ENCODE data around the gene RELN.
"Not testable (repeated sequence)": the region's sequence is repeated elsewhere in the genome, so short reads cannot be mapped to it uniquely, and the experiment has no call there.

The RELN gene

DNA sequence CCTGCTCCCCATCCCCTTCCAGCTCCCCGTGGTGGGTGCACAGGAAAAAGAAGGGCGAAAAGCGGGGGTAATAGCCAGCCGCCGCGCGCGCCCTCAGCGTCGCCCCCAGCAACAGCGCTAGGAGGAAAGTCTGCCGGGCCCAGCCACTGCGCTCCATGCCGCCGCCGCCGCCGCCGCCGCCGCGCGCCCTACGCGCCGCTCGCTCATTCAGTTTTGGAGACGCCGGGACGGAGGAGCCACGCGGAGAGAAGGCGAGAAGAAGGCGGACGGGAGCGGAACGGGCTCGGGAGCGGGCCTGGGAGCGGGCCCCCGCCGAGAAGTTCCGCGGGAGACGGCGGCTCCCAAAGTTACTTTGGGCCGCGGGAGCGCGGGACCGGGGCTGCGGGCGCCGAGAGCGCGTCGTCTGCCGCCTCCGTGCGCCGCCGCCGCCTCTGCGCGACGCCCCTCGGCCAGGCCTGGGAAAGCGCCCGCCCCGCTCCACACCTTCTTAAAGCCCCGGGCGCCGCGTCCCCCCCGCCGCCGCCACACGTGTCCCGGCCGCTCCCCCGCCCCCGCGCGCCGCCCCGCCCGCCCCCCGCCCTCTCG, at the start of gene RELN:
Gene RELN, minus strand, starts transcription at position 459 of the 585 bp plus-strand sequence. Its CDS starts 302 bp downstream, at position 157.
- no peak for DNase-seq (ENCODE audit: low read depth in 2 of 2)

- no peak for DNase-seq (ENCODE audit: low read depth in 2 of 2)
Observed at GRCh38 chr7:104038136-104038535, 48.7 kb upstream of the RELN start.

DNA sequence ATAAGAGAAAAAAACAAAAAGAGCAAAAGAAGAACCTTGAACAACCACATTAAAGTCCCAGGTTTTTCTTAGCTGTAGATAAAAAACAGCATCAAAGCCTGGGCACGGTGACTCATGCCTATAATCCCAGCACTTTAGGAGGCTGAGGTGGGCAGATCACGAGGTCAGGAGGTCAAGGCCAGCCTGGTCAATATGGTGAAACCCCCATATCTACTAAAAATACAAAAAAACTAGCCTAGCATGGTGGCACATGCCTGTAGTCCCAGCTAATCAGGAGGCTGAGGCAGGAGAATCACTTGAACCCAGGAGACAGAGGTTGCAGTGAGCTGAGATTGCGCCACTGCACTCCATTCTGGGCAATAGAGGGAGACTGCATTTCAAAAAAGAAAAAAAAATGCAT, 47.4 kb upstream of the RELN start:
- DNase-seq (ENCODE audit: low read depth in 2 of 2) = not testable (repeated sequence)

DNA sequence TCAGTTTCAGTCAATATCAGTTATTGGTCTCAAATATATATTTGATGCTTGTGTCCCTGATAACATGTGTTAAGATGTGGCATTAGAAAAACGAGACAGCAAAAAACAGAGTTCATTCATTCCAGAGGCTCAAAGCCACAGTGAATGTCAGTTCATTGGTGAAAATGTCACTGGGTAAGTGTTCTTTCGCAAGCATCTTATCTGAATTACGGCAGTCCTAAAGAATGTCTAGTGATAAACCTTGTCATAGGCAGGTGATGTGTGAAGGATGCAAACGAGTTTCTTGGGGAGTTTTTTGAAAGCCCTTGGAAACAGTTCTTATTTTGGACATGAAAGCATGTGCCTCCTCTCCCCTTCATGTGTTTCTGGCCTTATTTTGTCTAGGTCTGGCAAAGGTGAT, 45.9 kb upstream of the RELN start:
- DNase-seq (ENCODE audit: low read depth in 2 of 2) = no peak

- DNase-seq (ENCODE audit: low read depth in 2 of 2) = no peak
Observed at GRCh38 chr7:104034679-104035078, 45.2 kb upstream of the RELN start.

DNA sequence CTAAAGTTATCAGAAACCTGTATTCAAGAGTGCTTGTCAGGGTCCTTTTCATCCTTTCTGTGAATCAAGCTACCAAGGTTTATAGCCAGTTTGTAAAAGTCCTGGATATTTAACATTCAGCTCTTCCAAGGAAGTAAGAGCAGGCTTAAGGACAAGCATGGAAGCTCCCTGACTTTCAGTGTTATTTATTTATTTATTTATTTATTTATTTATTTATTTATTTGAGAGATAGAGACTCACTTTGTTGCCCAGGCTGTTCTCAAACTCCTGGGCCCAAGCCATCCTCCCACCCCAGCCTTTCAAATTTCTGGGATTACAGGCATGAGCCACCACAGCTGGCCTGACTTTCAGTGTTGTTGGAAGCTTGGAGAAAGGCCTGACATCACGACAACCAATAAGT, 44.4 kb upstream of the RELN start:
- DNase-seq (ENCODE audit: low read depth in 2 of 2) = no peak

GRCh38 chr7:104032486-104032885, 43.0 kb upstream of the RELN start:
- DNase-seq (ENCODE audit: low read depth in 2 of 2) = no peak

- no peak for DNase-seq (ENCODE audit: low read depth in 2 of 2)
Observed at GRCh38 chr7:104029765-104030164, 40.3 kb upstream of the RELN start.

GRCh38 chr7:104024632-104025031, 35.2 kb upstream of the RELN start:
- no peak for DNase-seq (ENCODE audit: low read depth in 2 of 2)

DNA sequence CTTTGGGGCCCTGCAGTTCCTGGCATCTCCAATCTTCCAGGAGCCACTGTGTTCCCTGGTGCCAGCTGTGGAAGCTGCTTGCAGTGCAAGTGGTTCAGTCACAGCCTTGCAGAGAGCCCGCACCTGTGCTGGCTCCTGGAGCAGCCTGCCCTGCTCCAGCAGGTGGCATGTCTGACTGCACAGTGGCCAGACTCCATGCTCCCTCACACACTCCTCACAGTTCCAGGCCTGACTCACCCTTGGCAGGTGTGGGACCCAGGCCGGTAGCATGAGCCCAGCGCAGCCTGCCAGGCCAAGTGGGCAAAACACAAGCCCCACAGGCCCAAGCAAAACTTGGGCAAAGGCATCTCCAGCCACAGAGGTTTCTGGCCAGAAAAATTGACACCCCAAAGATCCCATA, 33.6 kb upstream of the RELN start:
- DNase-seq (ENCODE audit: low read depth in 2 of 2) = no peak

DNA sequence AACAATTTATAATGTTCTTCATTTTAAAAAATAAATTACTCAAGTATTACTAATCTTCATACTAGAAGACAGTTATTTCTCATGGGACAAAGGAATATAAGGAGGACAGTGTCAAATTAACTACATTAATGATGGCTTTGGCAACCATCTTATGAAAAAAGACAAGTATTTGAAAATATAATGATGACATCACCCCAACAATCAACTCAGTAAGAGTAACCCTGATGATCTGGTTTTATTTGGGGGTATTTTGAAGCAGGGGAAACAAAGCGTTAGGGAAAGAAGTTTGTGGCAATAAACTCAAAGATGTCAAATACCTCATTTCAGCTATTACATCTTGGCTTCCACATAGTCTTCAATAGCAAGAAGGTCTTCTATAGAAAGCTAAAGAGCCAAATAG, 29.0 kb upstream of the RELN start:
- DNase-seq (ENCODE audit: low read depth in 2 of 2) = no peak

DNA sequence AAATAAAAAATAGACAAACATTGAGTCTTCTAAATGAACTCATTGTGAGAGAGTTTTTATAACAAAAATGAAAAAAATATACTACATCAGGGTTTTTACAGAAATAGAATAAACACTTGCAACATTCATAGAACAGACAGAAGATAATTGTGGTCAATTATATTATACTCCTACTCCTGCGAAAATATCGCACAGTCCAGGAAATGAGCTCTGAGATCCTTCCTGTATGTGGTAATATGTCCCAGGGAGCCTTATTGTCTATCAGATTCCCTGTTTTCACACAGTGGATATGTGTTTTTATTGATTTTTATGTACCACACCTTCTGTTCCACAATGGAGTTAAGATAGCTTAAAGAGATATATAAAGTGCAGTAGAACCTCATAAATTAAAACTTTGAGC, 27.5 kb upstream of the RELN start:
- DNase-seq (ENCODE audit: low read depth in 2 of 2) = no peak

- no peak for DNase-seq (ENCODE audit: low read depth in 2 of 2)
Observed at GRCh38 chr7:104012835-104013234, 23.4 kb upstream of the RELN start.

DNA sequence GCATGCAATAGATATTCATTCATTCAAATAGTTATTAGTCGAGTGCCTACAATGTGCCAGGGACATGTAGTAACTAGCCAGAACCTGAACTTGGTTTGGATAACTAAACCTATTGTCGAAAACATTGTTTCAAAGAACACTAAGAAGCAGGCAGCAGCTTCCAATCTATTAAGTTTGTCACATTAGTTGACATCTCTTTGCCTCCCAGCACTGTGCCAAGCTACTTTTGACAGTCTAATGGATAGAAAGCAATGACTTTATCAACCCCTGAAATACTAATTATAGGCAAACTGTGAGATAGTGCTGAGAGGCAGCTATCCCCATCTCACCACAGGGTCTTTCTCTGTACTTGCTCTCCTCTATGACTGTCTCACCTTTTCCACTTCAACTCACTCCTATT, 22.4 kb upstream of the RELN start:
- no peak for DNase-seq (ENCODE audit: low read depth in 2 of 2)

- no peak for DNase-seq (ENCODE audit: low read depth in 2 of 2)
Observed at GRCh38 chr7:104010052-104010909, 20.8 kb upstream of the RELN start.

DNA sequence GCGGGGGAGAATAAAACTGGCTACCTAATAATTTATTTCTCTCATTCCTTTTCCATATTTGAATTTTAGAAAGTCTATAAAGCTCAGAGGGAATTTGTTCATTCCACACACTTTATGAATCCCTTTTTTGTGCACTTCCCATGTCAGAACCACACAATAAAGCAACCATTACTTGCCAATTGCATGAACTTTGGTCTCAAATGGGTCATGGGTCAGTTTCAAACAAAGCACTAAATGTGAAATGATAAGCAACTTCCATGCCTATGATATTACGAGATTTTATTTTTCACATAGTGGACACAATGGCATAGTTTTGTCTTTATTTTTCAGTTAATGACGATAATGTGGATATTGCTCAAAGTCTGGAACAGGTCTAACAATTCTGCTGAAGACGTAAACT, 18.6 kb upstream of the RELN start:
- DNase-seq (ENCODE audit: low read depth in 2 of 2) = no peak

DNA sequence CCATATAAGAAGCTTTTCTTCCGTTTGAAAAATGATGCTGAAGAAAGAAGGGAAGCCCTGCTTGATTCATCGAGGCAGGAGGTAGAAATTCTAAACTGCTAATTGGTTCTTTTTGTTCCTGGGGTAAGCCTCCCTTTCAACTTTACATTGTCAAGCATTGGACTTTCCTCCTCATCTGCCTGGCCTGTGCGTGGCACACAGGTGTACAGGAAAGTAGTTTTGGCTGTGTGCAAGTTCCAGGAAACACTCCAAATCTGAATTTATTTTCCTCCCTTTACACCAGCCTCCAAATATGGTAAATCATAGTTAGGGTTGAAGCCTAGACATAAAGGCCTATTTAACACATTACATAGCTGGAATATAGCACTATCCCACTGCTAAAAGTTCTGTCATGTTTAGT, 18.2 kb upstream of the RELN start:
- no peak for DNase-seq (ENCODE audit: low read depth in 2 of 2)

GRCh38 chr7:104005197-104005596, 15.7 kb upstream of the RELN start:
- no peak for DNase-seq (ENCODE audit: low read depth in 2 of 2)

GRCh38 chr7:103996639-103997038, 7.2 kb upstream of the RELN start:
- no peak for DNase-seq (ENCODE audit: low read depth in 2 of 2)

DNA sequence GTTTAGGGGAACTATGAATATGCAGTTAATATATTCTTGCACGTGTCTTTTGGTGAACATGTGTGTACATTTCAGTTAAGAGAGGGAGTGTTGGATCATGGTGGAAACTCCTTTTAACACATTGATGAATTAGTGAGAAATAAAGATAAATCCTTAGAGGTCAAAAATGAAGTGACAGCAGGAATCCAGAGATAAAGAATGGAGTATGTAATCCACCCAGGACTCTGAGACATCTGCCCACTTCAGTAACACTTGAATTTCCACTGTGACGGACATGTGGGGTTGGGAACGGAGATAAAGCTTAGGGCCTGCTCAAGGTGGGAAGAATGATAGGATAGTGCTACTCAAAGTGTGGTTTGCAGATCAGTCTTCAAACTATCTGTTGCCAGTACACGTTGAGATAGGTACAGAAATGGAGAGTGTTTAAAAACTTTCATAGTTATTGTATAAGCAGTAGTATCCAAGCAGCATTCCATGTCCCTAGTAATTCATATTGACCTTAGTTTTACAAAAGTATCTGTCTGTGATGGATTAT, 6.6 kb upstream of the RELN start:
- DNase-seq (ENCODE audit: low read depth in 2 of 2) = no peak

DNA sequence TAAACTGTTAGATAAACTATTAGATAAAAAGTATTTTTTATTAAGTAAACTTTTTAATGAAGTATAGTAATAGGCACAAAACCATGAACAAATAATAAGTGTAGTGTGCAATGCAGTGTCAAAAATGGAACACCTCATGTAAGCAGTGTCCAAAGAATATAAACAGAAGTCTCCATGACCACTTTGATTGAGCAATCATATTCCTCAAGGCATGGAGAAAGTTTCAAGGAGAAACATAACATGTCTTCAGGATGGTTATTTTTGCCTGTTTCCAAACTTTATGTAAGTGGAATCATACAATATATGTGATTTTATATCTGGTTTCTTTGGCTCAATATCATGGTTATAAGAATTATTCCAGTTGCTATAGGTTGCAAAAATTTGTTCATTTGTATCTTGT, 6.1 kb upstream of the RELN start:
- DNase-seq (ENCODE audit: low read depth in 2 of 2) = no peak

DNA sequence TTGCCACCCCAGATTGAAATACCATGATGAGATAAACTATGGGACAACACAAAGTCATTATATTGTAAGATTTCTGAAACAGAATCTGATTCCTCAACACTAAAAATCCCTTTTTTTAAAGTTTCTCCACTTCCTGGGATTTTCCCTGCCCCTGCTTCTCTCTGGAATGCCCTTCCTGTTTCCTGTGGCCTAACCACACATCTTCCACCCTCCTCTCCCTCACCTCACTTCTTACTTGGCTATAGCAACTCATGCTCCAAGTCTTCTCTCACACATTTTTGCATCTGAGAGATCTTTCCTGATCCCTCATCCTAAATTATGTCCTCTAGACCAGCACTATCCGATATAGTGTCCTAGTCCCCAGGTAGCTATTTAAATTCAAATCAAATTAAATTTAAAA, 4.1 kb upstream of the RELN start:
- no peak for DNase-seq (ENCODE audit: low read depth in 2 of 2)

DNA sequence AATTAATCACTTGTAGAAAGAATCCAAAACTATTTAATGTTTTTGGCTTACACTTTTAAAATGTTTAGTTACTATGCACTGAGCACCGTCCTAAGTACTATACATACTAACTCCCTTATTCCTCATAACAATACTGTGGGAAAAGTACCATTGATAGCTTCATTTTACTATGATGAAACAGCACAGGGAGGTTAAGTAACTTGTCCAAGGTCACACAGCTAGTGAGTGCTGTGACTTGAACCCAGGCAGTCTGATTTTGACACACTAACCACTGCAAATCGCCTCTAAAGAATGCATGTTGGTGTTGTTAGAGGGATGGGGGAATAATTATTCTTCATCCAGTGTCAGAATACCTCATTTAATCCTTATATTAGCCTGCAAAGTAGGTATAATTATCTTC, 1.9 kb upstream of the RELN start:
- no peak for DNase-seq (ENCODE audit: low read depth in 2 of 2)

Measured in stimulated activated CD8-positive, alpha-beta memory T cell treated with anti-CD3 and anti-CD28 coated beads, Interleukin-2, amount 100 ng/mL, for 1 hour (primary cell).